ENCODE measurements around the gene ZEB2. TPM values are rescaled to one million over a fixed set of nuclear protein-coding genes. Genes with fewer than 3 reads are reported as not detected.

The ZEB2 gene
- 100 to 1,000 TPM in 1 of 3 donors, 10 to 100 TPM in 2; 56.5 to 115 (median 62.3) TPM for polyA plus RNA-seq

DNA sequence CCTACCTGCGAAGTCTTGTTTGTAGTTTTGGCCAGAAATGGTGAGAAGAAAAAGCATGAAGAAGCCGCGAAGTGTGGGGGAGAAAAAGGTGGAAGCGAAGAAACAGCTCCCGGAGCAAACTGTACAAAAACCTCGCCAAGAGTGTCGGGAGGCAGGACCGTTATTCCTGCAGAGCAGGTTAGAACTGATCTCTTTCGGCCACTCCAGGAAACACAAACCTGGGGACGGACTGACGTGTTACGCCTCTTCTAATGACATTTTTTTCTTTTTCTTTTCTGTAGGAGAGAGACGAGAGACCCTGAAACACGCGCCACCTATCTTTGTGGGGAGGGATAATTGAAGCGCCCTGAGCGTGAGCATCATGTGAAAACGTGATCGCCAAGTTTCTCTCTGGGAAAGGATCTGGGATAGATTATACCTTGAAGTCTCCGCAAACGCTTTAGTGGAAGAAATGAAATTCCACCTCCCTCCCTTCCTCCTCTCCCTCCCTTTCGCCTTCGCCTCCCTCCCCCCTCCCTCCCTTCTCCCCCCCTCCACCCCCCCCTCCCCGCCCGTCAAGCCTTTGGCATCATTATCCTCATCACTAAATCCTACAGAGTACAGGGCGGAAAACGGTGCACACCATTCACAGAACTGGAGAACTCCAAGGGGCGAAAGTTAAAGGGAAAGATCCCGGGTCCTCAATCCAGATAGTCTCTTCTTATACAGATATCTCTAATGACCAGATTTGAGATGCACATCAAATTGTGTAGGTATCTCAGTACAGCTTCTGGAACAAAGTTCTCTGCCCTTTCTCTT is at the start of gene ZEB2:
ZEB2 (minus strand) TSS at position 186 of the 798 bp plus-strand sequence. CDS start 2,769 bp downstream, outside the sequence.
- Mint-ChIP-seq H3K27me3 (ENCODE audit: low read depth in 3 of 3) (peaks cover 21 to 26% (median 22%) of the 10 kb centered on the region in 3 donors), H3K4me3 (no peak within 1 kb of the TSS), H3K9me3 (no peaks in the 10 kb centered on the region), H3K36me3 (peaks cover 11 to 14% (median 14%) of the 10 kb centered on the region in 3 donors), H3K27ac (peak within 1 kb of the TSS in 4 of 6 donors; percentile 61 to 88 (median 72)), H3K4me1 (peaks cover 15 to 36% of the 10 kb centered on the region in 2 donors)
- DNase-seq, result peak; percentile 78 to 82 (median 82)

DNA sequence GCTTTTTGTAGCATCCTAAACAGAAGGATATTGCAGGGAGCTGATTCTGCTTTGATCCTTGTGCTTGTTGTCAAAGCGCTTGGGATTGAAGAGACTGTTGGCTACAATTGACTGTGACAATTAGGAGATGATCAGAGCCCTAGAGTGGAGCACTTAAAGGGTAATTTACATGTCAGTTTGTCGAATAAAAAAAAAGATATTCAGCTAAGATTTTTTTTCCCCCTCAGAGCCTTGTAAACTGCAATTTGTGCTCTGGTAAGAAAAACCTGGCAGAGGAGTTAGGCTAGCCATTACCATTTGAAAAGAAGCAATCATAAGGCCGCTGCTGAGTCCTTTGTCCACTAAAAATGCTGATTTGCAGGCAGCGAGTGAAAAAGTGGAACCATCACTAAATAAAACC is 47.8 kb upstream of the ZEB2 start:
- H3K27me3 Mint-ChIP-seq (ENCODE audit: low read depth in 3 of 3), result peaks cover 0 to 2% (median 2%) of the 10 kb centered on the region in 3 donors
- no peak for DNase-seq
- H3K4me3 Mint-ChIP-seq, result no peak overlapping the region
- H3K4me1 Mint-ChIP-seq, result peaks cover 6 to 7% of the 10 kb centered on the region in 2 donors
- H3K27ac Mint-ChIP-seq, result no peak overlapping the region
- H3K36me3 Mint-ChIP-seq, result peaks cover 0 to 4% (median 0%) of the 10 kb centered on the region in 3 donors
- H3K9me3 Mint-ChIP-seq, result no peaks in the 10 kb centered on the region

DNA sequence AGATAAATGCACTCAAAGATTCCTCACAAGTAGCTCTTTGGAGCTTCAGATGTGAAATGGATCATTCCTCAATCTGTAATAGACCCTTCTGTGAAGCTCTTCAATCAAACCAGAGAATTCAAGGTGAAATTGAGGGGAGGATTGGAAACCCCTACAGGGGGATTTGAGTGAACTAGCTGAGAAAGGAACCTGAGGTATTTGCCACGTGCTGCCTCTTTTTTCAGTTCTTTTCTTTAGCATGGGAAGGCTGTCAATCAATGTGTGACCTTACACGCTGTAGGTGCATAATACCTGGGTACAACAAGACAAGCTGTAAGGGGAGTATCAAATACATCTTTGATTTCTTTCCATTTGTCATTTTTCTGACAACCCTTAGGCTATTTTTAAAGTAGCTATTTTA is 46.5 kb upstream of the ZEB2 start:
- Mint-ChIP-seq H3K36me3 (peaks cover 0 to 1% (median 0%) of the 10 kb centered on the region in 3 donors), H3K27me3 (ENCODE audit: low read depth in 3 of 3) (peaks cover 0 to under 1% (median under 1%) of the 10 kb centered on the region in 3 donors)

DNA sequence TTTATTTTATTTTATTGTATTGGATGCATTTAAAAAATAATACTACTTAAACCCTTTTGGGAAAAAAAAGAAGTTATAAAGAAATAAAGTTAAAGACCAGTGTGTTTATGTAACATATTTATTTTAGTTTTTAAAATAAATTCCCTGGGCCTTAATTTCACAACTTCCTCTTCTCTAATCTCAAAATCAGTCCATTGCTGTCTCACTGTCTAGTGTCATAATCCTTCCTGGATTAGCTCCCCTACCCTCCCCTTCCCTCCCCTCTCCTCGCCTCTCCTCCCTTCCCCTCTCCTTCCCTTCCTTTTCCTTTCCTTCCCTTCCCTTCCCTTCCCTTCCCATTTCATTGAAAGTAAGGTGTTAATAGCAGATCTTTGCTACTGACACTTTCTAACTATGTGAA is 40.3 kb upstream of the ZEB2 start:
- no peak for DNase-seq
- Mint-ChIP-seq H3K4me3 (no peak overlapping the region), H3K27ac (no peak overlapping the region), H3K36me3 (no peaks in the 10 kb centered on the region), H3K9me3 (no peaks in the 10 kb centered on the region), H3K4me1 (peaks cover 0 to 7% of the 10 kb centered on the region in 2 donors), H3K27me3 (ENCODE audit: low read depth in 3 of 3) (peaks cover 0 to 4% (median 0%) of the 10 kb centered on the region in 3 donors)

More for the DNA sequence above, 46.5 kb upstream of the ZEB2 start:
- Mint-ChIP-seq H3K27ac (no peak overlapping the region), H3K9me3 (no peaks in the 10 kb centered on the region), H3K4me1 (peaks cover 4 to 7% of the 10 kb centered on the region in 2 donors), H3K4me3 (no peak overlapping the region)
- no peak for DNase-seq

DNA sequence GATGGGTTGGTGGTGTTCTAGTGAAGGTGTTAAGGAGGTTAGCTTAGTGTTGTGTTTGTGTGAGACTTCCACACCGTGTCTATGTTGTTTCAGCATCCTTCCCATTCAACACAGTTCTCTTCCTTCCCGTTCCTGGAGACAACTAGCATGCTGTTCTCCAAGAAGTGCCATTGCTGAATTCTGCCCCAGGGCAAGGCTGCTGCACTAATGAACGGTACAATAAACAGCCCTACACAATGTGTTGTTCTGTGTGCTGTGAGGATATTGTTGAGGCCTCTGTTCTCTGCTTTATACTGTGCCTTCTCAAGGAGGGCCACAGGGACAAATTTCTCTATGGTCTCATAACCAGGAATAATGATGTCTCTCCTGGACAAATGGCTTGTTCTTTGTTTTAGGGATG is 39.8 kb upstream of the ZEB2 start:
- peaks cover 0 to 7% of the 10 kb centered on the region in 2 donors for H3K4me1 Mint-ChIP-seq
- no peak overlapping the region for H3K4me3 Mint-ChIP-seq
- no peaks in the 10 kb centered on the region for H3K36me3 Mint-ChIP-seq
- DNase-seq, result no peak
- H3K27me3 Mint-ChIP-seq (ENCODE audit: low read depth in 3 of 3), result peaks cover 0 to 6% (median 1%) of the 10 kb centered on the region in 3 donors
- no peaks in the 10 kb centered on the region for H3K9me3 Mint-ChIP-seq
- no peak overlapping the region for H3K27ac Mint-ChIP-seq

DNA sequence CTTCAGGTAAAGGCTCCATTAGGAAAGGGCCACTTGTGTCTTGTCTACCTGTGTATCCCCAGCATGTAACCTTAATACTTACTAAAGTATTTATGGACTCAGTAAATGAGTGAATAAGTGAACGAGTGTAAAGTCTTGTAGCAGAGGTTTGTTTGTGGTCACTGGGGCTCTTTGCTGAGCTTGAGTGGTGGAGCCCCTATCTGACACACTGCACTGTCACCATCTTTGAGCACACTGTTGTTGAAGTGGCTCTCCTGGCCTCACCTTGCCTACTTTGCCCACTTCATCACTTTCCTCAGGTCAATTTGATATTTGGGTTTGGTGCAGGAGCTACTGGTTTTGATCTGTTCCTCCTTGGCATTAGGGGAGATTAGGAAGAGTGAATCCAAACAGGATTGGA is 39.3 kb upstream of the ZEB2 start:
- Mint-ChIP-seq H3K27ac (no peak overlapping the region), H3K9me3 (no peaks in the 10 kb centered on the region), H3K27me3 (ENCODE audit: low read depth in 3 of 3) (peaks cover 0 to 6% (median 1%) of the 10 kb centered on the region in 3 donors), H3K4me1 (peaks cover 0 to 7% of the 10 kb centered on the region in 2 donors), H3K4me3 (no peak overlapping the region), H3K36me3 (no peaks in the 10 kb centered on the region)
- DNase-seq, result no peak

DNA sequence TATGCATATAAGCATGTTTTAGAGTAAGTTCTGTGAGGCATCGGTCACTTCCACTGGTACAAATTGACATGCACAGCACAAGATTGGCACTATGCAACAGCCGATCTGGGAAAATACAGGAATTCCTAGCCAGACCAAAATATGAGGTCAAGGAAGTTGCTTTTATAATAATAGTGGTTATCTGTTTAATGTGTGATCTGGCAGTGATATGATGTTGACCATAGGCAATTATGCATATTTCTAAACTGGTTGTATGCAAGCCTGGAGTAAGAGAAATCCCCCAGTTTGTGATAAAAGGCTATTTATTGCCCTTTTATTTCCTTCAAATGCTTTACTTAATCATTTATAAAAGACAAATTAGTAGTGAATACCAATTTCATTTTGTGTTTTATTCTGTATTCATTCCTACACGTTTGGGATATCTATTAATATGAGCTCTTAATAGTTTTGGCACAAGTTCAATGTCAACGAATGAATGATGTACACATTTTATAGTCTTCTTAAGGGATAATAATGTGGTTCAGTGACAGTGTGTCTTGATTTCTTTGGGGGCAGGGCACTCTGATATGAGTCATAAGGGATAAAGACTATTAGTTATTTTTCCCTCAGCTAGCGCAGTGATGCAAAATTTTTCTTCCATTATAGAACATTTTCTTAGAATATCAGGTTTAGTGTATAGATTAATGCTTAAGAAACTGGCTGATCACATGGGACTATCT is 34.7 kb upstream of the ZEB2 start:
- no peaks in the 10 kb centered on the region for H3K36me3 Mint-ChIP-seq
- H3K4me3 Mint-ChIP-seq, result no peak overlapping the region
- no peak for DNase-seq
- H3K4me1 Mint-ChIP-seq, result peaks cover under 1 to 8% of the 10 kb centered on the region in 2 donors
- H3K27ac Mint-ChIP-seq, result no peak overlapping the region
- no peaks in the 10 kb centered on the region for H3K9me3 Mint-ChIP-seq
- H3K27me3 Mint-ChIP-seq (ENCODE audit: low read depth in 3 of 3), result peaks cover 0 to 4% (median 1%) of the 10 kb centered on the region in 3 donors

DNA sequence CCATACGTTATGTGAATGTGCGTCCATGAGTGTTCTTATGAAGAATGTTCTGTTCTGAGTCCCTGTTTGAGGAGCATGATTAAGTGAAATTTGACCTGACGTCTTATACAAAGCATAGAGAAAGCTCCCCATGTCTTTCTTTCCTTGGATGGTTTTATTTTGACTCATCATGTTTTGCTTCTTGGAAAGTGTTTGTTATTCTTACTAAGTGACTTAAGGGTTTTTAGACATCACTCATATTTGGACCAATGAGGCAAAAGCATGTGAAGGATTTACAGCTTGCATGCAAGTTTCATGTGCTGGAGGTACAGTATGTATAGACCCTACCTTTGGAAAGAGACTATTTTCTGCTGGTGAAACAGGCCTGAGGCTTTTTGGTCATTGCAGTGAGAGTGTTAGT is 33.5 kb upstream of the ZEB2 start:
- DNase-seq, result no peak
- peaks cover 8 to 15% of the 10 kb centered on the region in 2 donors for H3K4me1 Mint-ChIP-seq
- no peaks in the 10 kb centered on the region for H3K9me3 Mint-ChIP-seq
- H3K27ac Mint-ChIP-seq, result no peak overlapping the region
- H3K36me3 Mint-ChIP-seq, result no peaks in the 10 kb centered on the region
- H3K27me3 Mint-ChIP-seq (ENCODE audit: low read depth in 3 of 3), result peaks cover 0 to 2% (median 1%) of the 10 kb centered on the region in 3 donors
- H3K4me3 Mint-ChIP-seq, result no peak overlapping the region

DNA sequence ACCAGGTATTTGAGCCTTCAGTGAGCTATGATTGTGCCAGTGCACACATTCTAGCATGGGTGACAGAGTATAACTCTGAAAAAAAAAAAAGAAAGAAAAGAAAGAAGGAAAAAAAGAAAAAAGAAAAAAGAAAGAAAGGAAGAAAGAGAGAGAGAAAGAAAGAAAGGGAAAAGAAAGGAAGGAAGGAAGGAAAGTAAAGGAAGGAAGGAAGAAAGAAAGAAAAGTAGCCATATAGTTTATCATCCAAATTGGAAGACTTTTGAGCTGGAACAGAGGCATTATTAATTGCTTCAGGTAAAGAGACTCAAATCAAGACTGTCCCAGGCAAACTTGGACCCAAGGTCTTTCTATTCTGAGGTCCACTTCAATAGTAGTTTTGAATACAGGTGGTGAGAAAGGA is 32.9 kb upstream of the ZEB2 start:
- no peak overlapping the region for H3K27ac Mint-ChIP-seq

DNA sequence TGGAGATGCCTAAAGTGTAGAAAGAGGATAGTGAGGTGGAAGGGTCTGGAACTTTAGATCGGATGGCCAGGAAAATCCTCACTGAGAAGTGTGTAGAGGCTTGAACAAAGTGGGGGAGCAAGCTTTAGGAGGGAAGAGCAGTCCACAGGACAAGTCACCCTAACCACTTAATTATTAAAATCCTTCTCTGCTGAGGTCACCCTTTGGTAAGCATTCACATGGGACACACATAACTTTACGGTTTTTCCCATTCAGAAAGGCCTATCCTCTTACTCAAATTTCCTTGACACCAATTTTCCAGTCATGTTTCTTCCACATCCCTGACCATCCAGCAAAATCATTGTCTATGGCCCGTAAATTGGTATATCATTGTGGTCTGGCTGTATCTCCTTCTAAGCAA is 31.0 kb upstream of the ZEB2 start:
- Mint-ChIP-seq H3K4me3 (no peak overlapping the region), H3K27me3 (ENCODE audit: low read depth in 3 of 3) (peaks cover 0 to 2% (median 1%) of the 10 kb centered on the region in 3 donors), H3K4me1 (peaks cover 14 to 22% of the 10 kb centered on the region in 2 donors), H3K36me3 (no peaks in the 10 kb centered on the region), H3K27ac (no peak overlapping the region), H3K9me3 (no peaks in the 10 kb centered on the region)
- no peak for DNase-seq

More for the DNA sequence above, 32.9 kb upstream of the ZEB2 start:
- DNase-seq, result no peak
- Mint-ChIP-seq H3K4me1 (peaks cover 14 to 20% of the 10 kb centered on the region in 2 donors), H3K4me3 (no peak overlapping the region), H3K36me3 (no peaks in the 10 kb centered on the region), H3K9me3 (no peaks in the 10 kb centered on the region), H3K27me3 (ENCODE audit: low read depth in 3 of 3) (peaks cover 0 to 2% (median 1%) of the 10 kb centered on the region in 3 donors)

DNA sequence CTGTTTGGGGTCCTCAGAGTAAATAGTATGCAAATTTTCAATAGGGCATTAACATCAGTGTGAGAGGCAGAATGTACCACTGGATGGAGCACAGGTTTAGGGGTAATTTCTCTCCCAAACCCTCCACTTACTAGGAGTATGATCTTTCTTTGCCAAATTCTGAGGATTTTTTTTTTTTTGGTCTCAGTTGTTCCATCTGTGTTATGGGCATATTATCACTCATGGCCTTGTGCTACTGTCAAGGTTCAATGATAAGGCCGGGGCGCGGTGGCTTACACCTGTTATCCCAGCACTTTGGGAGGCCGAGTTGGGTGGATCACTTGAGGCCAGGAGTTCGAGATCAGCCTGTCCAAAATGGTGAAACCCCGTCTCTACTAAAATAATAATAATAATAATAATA is 30.2 kb upstream of the ZEB2 start:
- H3K27me3 Mint-ChIP-seq (ENCODE audit: low read depth in 3 of 3), result peaks cover 0 to 2% (median 1%) of the 10 kb centered on the region in 3 donors
- DNase-seq, result no peak
- peak overlapping the region in 1 of 6 donors; percentile 17 for H3K27ac Mint-ChIP-seq
- H3K4me1 Mint-ChIP-seq, result peaks cover 14 to 22% of the 10 kb centered on the region in 2 donors
- H3K36me3 Mint-ChIP-seq, result no peaks in the 10 kb centered on the region
- H3K9me3 Mint-ChIP-seq, result no peaks in the 10 kb centered on the region
- H3K4me3 Mint-ChIP-seq, result no peak overlapping the region

DNA sequence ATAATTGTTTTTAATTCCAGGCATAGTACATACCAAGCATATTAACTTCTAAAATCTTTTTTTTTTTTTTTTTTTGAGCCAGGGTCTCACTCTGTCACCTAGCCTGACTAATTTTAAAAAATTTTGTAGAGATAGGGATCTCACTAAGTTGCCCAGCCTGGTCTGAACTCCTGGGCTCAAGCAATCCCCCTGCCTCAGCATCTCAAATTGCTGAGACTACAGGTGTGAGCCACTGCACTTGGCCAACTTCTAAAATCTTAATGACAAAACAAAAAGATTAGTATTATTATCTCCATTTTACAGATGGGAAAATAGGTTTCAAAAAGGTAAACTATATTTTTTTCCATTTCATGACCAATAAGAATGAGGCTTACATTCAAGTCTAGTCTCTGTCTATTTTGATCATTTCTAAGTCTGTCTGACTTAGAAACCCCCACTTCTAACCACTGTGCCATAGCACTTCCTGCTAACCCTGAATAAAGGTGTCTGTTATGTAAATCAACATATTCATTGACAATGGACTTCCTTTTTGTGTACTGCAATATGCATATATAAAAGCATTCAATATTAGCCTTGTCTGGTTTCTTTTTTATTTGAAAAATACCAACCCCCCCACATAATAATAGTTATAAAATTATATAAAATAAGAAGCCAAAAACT is 28.7 kb upstream of the ZEB2 start:
- H3K27ac Mint-ChIP-seq, result peak overlapping the region in 5 of 6 donors; percentile 12 to 83 (median 46)
- H3K4me1 Mint-ChIP-seq, result peaks cover 14 to 22% of the 10 kb centered on the region in 2 donors
- peak; percentile 60 to 69 (median 62) for DNase-seq
- no peaks in the 10 kb centered on the region for H3K36me3 Mint-ChIP-seq
- H3K4me3 Mint-ChIP-seq, result peak overlapping the region in 4 of 5 donors; percentile 33 to 48 (median 44)
- no peaks in the 10 kb centered on the region for H3K9me3 Mint-ChIP-seq
- no peaks in the 10 kb centered on the region for H3K27me3 Mint-ChIP-seq (ENCODE audit: low read depth in 3 of 3)

DNA sequence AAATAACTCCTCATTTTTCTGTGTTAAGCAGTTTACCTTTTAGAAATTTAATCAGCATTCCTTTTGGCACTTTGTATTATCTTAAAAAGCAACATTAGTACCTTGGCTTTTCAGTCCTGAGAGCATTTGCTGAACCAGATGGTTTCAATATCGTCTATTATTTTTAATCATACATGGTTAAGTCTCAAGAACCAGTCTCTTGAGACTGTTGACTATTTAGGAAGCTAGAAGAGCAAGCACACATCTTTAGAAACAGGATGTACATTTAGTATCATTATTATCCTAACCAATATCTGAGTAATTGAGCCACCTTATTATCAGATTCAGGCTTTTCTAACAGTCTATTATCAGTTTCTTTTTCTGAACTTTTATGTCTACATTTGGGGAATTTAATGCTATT is 28.2 kb upstream of the ZEB2 start:
- H3K27me3 Mint-ChIP-seq (ENCODE audit: low read depth in 3 of 3), result no peaks in the 10 kb centered on the region
- H3K9me3 Mint-ChIP-seq, result no peaks in the 10 kb centered on the region
- peak overlapping the region in 2 of 5 donors; percentile 32 to 46 for H3K4me3 Mint-ChIP-seq
- DNase-seq, result no peak
- peaks cover 14 to 22% of the 10 kb centered on the region in 2 donors for H3K4me1 Mint-ChIP-seq
- H3K27ac Mint-ChIP-seq, result peak overlapping the region in 3 of 6 donors; percentile 46 to 80 (median 51)
- no peaks in the 10 kb centered on the region for H3K36me3 Mint-ChIP-seq

All from immature natural killer cell (primary cell).